Astrocyte (in vitro differentiated cells and primary cell): ENCODE results near the gene IFNGR2. TPM values are rescaled to one million over a fixed set of nuclear protein-coding genes. Genes with fewer than 3 reads are reported as not detected.

Experiments used
- DNase-seq: peaks from one replicate; pipeline ENCODE4 v3.0.0-alpha.2; 2010; ENCODE audit warnings: low read depth
- FAIRE-seq: peaks from 2 replicates; lab custom pipeline; 2011; peaks lifted over from hg19 to GRCh38; lab: Jason Lieb, UNC
- H2AFZ ChIP-seq: 2 replicates; pipeline ENCODE4 v1.6.0; 2012; ENCODE audit warnings: low read depth, low read length, inconsistent platforms
- H3K27ac ChIP-seq: 2 replicates; pipeline ENCODE4 v1.5.1; 2011; ENCODE audit warnings: low read depth, low read length, inconsistent platforms
- H3K27me3 ChIP-seq: 2 replicates; pipeline ENCODE4 v1.6.0; 2011; ENCODE audit warnings: low read length, inconsistent platforms; ENCODE audit not compliant: insufficient read depth
- H3K36me3 ChIP-seq: 2 replicates; pipeline ENCODE4 v1.5.1; 2011; ENCODE audit warnings: low read length, inconsistent platforms; ENCODE audit not compliant: insufficient read depth
- H3K4me1 ChIP-seq: 2 replicates; pipeline ENCODE4 v1.5.1; 2011; ENCODE audit warnings: low read length, inconsistent platforms; ENCODE audit not compliant: insufficient read depth
- H3K4me2 ChIP-seq: 2 replicates; pipeline ENCODE4 v1.6.0; 2012; ENCODE audit warnings: low read length, inconsistent platforms
- H3K4me3 ChIP-seq: 2 replicates; pipeline ENCODE4 v1.5.1; 2011; ENCODE audit warnings: low read depth, mild to moderate bottlenecking, low read length, inconsistent platforms; ENCODE audit not compliant: insufficient read depth
- H3K79me2 ChIP-seq: 2 replicates; pipeline ENCODE4 v1.6.0; 2012; ENCODE audit warnings: mild to moderate bottlenecking, low read length, inconsistent platforms; ENCODE audit not compliant: insufficient read depth
- H3K9ac ChIP-seq: 2 replicates; pipeline ENCODE4 v1.6.0; 2012; ENCODE audit warnings: mild to moderate bottlenecking, low read length, inconsistent platforms
- H3K9me3 ChIP-seq: 2 replicates; pipeline ENCODE4 v1.5.1; 2012; ENCODE audit warnings: low read depth, mild to moderate bottlenecking, low read length, inconsistent platforms; ENCODE audit not compliant: insufficient read depth
- H4K20me1 ChIP-seq: 2 replicates; pipeline ENCODE4 v1.6.0; 2012; ENCODE audit warnings: low read length, inconsistent platforms; ENCODE audit not compliant: insufficient read depth
- H3K27ac Mint-ChIP-seq: one replicate; pipeline ENCODE4 v1.8.0; 2021; ENCODE audit warnings: mild to moderate bottlenecking, mixed read lengths; ENCODE audit not compliant: unreplicated experiment
- H3K27me3 Mint-ChIP-seq: one replicate; pipeline ENCODE4 v1.8.0; 2021; ENCODE audit warnings: low read depth, mixed read lengths; ENCODE audit not compliant: unreplicated experiment
- H3K36me3 Mint-ChIP-seq: one replicate; pipeline ENCODE4 v1.8.0; 2021; ENCODE audit warnings: low read depth, mixed read lengths; ENCODE audit not compliant: unreplicated experiment
- H3K4me1 Mint-ChIP-seq: one replicate; pipeline ENCODE4 v1.8.0; 2021; ENCODE audit warnings: low read depth, mixed read lengths; ENCODE audit not compliant: unreplicated experiment
- H3K4me3 Mint-ChIP-seq: one replicate; pipeline ENCODE4 v1.8.0; 2021; ENCODE audit warnings: mild to moderate bottlenecking, moderate library complexity, mixed read lengths; ENCODE audit not compliant: unreplicated experiment
- H3K9me3 Mint-ChIP-seq: one replicate; pipeline ENCODE4 v1.8.0; 2021; ENCODE audit warnings: mild to moderate bottlenecking, mixed read lengths; ENCODE audit not compliant: unreplicated experiment
- CTCF ChIP-seq: IDR thresholded peaks from 2 replicates; pipeline ENCODE4 v1.5.1; 2011; ENCODE audit warnings: low read depth, mild to moderate bottlenecking, inconsistent platforms, low read length, moderate library complexity; ENCODE audit not compliant: insufficient read depth
- EZH2 ChIP-seq: IDR thresholded peaks from 2 replicates; pipeline ENCODE4 v1.6.1; 2012; ENCODE audit warnings: mild to moderate bottlenecking, low read length, inconsistent platforms; ENCODE audit not compliant: insufficient read depth
- total RNA-seq: library from RNA; stranded (reverse); gene quantifications from 2 replicates; pipeline ENCODE4 v1.2.1, GENCODE V29; 2021

The IFNGR2 gene
- total RNA-seq, 1 donor from 2014 or later: 58.9 TPM

DNA sequence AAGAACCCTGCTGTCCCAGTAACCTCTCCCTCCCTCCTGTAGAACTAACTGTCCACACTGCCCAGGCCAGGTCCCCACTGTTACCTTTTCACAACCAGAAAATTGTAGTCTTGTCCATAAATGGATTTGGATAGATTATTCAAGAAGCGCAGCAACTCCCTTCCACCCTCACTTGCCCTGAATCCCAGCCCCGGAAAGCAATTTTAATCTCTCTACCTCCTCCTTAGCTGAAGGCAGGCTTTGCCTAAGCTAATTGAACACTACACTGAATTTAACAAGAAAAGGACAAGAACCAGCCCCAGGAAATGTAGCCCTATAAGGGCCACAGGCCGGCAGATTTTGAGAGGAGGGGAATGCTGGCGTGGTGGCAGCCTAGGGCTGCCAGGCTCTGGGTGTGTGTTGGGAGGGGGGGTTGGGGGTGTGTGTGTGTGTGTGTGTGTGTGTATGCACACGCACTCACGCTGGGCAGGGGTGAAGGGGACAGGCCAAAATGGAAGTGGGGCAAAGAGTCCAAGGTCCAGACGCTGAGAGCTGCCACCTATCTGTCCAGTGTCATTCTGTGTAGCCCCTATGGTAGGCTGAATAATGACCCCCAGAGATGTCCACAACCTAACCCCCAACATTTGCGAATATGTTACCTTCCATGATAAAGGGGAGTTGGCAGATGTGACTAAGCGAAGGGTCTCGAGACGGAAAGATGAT, 10.8 kb upstream of the IFNGR2 start:
- H3K4me1 Mint-ChIP-seq: peaks cover 5% of the 10 kb centered on the region
- TF ChIP-seq EZH2 (no peak), CTCF (no peak)
- no peaks in the 10 kb centered on the region for H3K36me3 Mint-ChIP-seq
- H3K4me1 ChIP-seq: peaks cover 17% of the 10 kb centered on the region
- FAIRE-seq (no peak), DNase-seq (no peak)
- no peaks in the 10 kb centered on the region for H3K79me2 ChIP-seq
- H3K4me2 ChIP-seq: no peak overlapping the region
- H3K4me3 Mint-ChIP-seq: no peak overlapping the region
- H3K27ac ChIP-seq: no peak overlapping the region
- H3K36me3 ChIP-seq: no peaks in the 10 kb centered on the region
- no peaks in the 10 kb centered on the region for H4K20me1 ChIP-seq
- H3K27me3 ChIP-seq: no peaks in the 10 kb centered on the region
- H3K27me3 Mint-ChIP-seq: peaks cover 21% of the 10 kb centered on the region
- no peak overlapping the region for H3K9ac ChIP-seq
- H2AFZ ChIP-seq: no peak overlapping the region
- no peaks in the 10 kb centered on the region for H3K9me3 Mint-ChIP-seq
- H3K9me3 ChIP-seq: no peaks in the 10 kb centered on the region
- no peak overlapping the region for H3K27ac Mint-ChIP-seq
- no peak overlapping the region for H3K4me3 ChIP-seq

GRCh38 chr21:33393348-33393747, 9.9 kb upstream of the IFNGR2 start:
- H3K27ac Mint-ChIP-seq: no peak overlapping the region
- H3K4me3 Mint-ChIP-seq: no peak overlapping the region
- no peaks in the 10 kb centered on the region for H3K79me2 ChIP-seq
- no peak for FAIRE-seq
- H3K36me3 ChIP-seq: no peaks in the 10 kb centered on the region
- no peak for DNase-seq
- H3K36me3 Mint-ChIP-seq: peaks cover 1% of the 10 kb centered on the region
- H3K4me1 Mint-ChIP-seq: peaks cover 5% of the 10 kb centered on the region
- H3K4me2 ChIP-seq: no peak overlapping the region
- H2AFZ ChIP-seq: no peak overlapping the region
- H3K9me3 ChIP-seq: no peaks in the 10 kb centered on the region
- H3K4me3 ChIP-seq: no peak overlapping the region
- no peak overlapping the region for H3K27ac ChIP-seq
- H3K9ac ChIP-seq: no peak overlapping the region
- H3K9me3 Mint-ChIP-seq: no peaks in the 10 kb centered on the region
- no peaks in the 10 kb centered on the region for H4K20me1 ChIP-seq
- no peaks in the 10 kb centered on the region for H3K27me3 ChIP-seq
- H3K27me3 Mint-ChIP-seq: peaks cover 23% of the 10 kb centered on the region
- peaks cover 17% of the 10 kb centered on the region for H3K4me1 ChIP-seq
- TF ChIP-seq EZH2 (no peak), CTCF (no peak)

DNA sequence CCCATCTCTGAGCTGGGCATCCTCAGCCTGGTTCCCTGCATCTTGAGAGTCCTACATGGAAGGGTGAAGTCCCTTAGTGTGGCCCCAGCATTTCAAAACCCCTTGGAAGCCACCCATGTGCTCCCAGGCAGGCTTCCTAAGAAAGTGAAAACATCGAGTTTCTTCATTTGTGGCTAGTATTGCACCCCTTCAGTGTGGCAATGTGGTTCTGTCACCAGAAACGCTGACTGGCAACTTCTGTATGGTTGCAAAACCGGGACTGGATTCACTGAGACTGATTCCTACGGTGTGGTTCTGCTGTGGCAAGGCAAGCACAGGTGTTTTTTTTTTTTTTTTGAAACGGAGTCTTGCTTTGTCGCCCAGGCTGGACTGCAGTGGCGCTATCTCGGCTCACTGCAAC, 9.0 kb upstream of the IFNGR2 start:
- H3K9me3 ChIP-seq: no peaks in the 10 kb centered on the region
- DNase-seq (no peak), FAIRE-seq (no peak)
- Mint-ChIP-seq H3K36me3 (peaks cover 1% of the 10 kb centered on the region), H3K27me3 (peaks cover 23% of the 10 kb centered on the region), H3K4me3 (no peak overlapping the region), H3K27ac (no peak overlapping the region), H3K9me3 (no peaks in the 10 kb centered on the region), H3K4me1 (peaks cover 5% of the 10 kb centered on the region)
- H2AFZ ChIP-seq: no peak overlapping the region
- peaks cover 17% of the 10 kb centered on the region for H3K4me1 ChIP-seq
- TF ChIP-seq CTCF (no peak), EZH2 (no peak)
- no peak overlapping the region for H3K27ac ChIP-seq
- H3K4me3 ChIP-seq: no peak overlapping the region
- H3K9ac ChIP-seq: no peak overlapping the region
- H3K79me2 ChIP-seq: no peaks in the 10 kb centered on the region
- H3K27me3 ChIP-seq: no peaks in the 10 kb centered on the region
- no peaks in the 10 kb centered on the region for H3K36me3 ChIP-seq
- H4K20me1 ChIP-seq: no peaks in the 10 kb centered on the region
- no peak overlapping the region for H3K4me2 ChIP-seq
